ENCODE results near the gene BRD9.

The BRD9 gene

DNA sequence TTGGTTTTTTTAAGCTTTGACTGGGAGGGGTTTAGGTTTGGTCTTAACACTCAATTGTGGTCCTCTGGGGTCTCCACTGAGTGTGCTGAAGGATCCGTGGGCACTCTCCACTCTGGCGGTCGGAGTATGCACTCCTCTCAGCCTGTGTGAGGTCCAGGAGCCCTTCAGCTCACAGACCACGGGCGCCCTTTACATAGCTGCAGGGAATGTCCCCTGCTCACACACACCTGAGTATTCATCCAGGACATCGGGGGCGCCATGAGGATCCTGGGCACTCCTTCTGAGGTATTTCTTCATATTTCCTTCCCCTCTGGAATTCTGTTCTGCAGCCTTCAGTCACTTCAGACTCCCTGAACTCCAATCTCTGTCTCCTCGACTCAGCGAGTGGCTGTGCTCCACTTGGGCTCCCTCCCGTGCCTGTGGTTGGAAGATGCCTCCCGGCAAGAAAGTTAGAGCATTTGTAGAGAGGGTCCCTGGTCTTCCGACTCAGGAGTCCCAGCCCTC, 12.6 kb upstream of the BRD9 start:
- no peak for FAIRE-seq

DNA sequence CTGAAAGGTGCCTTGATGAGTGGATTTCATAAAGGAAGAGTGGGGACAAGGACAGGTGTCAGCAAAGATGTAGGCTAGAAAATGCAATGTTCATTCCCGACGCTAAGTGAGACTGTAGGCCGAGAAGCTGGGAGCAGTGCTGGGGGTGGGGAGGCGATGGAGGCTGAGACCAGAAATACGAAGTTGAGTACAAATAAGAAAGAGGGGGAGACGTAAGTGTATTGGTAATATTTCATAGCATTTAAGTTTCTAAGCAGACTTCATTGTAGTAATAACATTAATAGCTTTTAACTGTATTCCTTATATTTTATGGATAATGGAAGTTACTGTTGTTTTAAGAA, 11.1 kb upstream of the BRD9 start:
- no peak for DNase-seq (ENCODE audit: insufficient read length, low spot score)

More for the DNA sequence above, 12.6 kb upstream of the BRD9 start:
- DNase-seq (ENCODE audit: insufficient read length, low spot score) = no peak

DNA sequence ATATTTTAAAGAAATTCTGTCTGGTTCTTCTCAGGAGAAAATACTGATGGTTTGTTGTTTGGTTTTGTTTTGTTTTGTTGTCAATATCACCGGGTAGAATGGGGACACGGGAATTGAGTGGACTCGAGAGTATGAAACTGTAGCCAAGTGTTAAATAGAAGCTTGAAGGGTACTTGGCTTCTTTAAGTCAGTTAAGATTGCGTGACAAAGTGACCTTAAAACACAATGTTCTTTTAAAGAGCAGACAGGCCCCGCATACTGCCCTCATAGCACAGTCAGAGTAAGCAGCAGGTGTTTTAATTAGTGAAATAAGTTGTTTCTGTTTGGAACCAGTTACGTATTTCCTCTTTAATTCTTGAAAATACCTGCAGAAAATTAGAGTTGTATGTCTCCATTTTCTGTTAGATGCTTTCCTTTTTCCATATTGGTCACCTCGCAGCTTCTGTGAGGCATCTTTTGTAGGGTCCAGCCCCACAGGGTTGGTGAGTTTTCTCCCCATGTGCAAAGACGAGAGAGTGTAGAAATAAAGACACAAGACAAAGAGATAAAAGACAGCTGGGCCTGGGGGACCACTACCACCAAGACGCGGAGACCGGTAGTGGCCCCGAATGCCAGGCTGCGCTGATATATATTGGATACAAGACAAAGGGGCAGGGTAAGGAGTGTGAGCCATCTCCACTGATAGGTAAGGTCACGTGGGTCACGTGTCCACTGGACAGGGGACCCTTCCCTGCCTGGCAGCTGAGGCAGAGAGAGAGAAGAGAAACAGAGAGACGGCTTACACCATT, 9.7 kb upstream of the BRD9 start:
- FAIRE-seq (no peak), DNase-seq (ENCODE audit: insufficient read length, low spot score) (no peak)

More for the DNA sequence above, 11.1 kb upstream of the BRD9 start:
- FAIRE-seq = no peak

DNA sequence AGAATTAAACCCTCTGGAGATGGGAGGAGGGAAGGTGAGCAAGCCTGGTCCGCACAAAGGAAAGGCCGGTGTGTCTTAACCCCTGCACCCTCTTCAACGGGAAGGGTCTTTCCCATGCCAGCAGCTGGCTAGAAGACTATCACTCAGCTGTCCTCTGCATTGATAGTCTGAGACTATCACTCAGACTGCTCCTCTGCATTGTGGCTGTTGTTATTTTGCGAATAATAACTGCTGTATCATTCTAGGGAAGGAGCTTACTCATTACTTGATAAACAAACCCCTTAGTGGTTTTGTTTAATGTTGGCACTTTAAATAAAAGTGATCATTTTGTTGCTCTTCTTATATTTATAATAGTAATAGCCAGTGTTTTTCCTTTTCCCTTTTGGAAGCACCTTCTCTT, 8.2 kb upstream of the BRD9 start:
- no peak for FAIRE-seq
- DNase-seq (ENCODE audit: insufficient read length, low spot score) = no peak

DNA sequence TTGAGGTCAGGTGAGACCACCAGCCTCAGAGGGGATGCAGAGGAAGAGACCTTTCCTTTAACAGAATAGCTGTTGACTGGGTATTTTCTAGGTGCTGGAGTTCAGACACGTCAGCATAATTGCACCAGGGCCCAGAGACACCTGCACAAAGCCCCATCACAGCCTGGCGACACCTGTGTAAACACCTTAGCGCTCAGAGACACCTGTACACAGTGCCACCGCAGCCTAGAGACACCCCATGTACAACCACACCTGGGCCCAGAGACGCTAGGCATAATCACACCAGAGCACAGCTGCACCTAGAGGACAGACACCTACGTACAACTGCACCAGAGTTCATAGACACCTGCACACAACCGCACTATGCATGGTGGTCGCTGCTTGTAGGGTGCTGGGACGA, 1.1 kb upstream of the BRD9 start:
- FAIRE-seq (no peak), DNase-seq (ENCODE audit: insufficient read length, low spot score) (no peak)

DNA sequence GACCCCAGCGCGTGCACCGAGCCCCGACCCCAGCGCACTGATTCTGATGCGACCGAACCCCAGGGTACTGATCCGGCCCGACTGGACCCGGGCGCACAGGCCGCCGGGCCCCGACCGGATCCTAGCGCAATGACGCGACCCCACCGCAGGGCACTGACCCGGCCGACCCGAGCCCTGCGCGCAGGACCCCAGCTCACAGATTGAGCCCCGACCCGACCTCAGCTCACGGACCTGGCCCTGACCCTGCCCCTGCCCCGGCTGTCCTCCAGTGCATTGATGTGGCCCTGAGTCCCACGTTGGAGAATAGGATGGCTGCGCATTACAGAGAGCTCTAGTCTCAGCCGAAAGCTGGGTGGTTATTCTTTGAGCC, 521 bp upstream of the BRD9 start:
- DNase-seq (ENCODE audit: insufficient read length, low spot score) = no peak

DNA sequence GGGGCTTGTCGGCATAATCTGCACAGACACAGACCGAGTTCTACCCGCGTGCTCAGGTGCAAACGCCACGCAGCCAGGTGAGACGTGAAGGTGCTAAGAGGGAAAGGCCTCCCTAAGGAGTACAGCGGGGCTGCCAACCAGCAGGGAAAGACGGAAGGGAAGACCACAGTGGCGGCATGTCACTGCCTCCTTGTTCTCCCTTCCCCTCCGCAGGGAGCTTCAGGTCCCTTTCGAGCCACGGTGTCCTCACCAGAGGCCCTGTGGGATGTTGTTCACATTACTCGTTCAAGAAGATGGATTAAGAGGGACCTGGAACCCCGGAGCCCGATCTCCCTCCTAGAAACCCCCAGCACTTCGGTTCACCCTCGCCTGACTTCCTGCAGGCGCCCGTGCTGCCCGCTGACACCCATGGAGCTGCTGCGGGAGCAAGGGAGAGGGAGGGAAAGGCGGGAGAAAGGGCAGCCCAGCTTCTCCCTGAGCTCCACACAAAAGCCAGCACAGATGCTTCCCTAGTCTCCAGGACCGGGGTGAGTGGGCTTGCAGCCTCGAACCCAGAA, 686 bp downstream of the BRD9 start:
- peak; percentile 51 for DNase-seq (ENCODE audit: insufficient read length, low spot score)
- FAIRE-seq = no peak

More for the DNA sequence above, 521 bp upstream of the BRD9 start:
- FAIRE-seq = no peak

DNA sequence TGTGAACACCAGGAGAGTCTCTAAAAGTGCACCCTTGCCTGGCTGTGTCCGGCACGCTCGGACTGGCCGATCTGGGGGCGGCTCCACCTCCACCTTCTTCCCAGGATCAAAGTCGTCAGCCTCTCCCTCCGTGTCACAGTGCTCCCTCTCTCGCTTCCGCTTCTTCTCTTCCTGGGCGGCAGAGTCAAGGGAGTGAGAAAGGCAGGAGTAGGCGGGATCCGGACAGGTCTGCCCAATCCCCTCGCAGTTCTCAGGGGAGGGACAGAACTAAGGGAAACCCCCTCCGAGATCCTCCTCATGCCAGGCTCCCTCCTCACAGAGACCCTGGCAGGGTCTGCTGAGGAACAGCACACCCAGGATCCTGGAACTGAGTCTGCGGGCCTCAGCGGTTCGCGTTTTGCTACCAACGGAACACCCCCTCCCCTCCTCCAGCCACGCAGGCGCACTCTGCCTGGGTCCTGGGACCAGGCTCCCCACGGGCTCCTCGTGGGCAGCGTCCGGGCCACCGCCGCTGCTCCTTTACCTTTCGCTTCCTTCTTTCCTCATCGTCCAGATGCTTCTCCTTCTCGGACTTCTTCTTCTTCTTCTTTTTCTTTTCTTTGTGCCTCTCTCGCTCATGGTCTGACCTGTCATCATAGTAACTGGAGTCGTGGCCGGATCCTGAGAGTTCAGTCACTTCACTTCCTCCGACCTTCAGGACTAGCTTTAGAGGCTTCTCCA, 1.3 kb downstream of the BRD9 start:
- FAIRE-seq = no peak

DNA sequence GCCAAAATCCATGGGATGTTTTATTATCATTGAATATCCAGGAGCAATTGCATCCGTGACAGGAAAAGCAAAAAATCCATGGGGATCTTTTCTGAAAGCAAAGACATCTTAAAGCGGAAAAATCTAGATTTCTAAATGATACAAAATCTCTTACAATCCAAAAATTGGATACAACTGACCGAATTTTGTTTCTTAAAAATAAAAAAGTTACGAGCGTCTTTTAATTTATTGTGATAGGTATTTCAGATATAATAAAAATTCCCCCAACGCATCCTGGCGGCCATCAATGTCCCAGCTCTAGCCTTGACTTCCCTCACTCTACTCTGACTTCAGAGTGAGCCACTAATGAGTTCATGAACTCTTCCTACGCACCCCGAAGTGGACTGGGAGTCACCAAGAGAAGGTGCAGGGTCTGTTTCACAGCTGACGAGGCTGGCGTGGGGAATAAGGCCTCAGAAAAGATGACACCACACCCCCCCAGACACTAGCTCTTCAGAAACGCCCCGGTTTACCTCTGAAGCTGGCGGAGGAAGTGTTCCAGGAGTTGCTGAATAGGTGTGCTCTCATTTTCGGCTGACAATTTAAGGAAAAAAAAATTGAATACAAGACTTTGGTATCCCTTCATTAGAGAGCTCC, 3.4 kb downstream of the BRD9 start:
- no peak for FAIRE-seq

More for the DNA sequence above, 1.3 kb downstream of the BRD9 start:
- DNase-seq (ENCODE audit: insufficient read length, low spot score) = no peak

DNA sequence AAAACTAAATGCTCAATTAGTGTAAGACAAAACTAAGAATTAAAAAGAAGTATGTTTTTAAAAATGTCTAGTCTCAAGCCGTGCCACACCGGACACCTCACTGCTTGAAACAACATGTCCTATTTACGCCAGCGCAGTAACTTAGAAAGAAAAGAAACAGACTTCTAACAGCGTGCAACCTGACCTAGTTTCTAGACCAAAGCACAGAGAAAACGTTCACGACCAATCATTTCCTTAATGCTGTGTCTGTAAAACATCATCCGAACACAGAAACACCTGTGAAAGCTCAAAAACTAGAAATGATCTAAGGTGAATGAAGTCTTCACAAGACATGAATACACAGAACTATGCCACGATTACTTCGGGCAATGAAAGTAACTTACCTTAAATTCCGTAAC, 4.0 kb downstream of the BRD9 start:
- no peak for FAIRE-seq

More for the DNA sequence above, 3.4 kb downstream of the BRD9 start:
- no peak for DNase-seq (ENCODE audit: insufficient read length, low spot score)

DNA sequence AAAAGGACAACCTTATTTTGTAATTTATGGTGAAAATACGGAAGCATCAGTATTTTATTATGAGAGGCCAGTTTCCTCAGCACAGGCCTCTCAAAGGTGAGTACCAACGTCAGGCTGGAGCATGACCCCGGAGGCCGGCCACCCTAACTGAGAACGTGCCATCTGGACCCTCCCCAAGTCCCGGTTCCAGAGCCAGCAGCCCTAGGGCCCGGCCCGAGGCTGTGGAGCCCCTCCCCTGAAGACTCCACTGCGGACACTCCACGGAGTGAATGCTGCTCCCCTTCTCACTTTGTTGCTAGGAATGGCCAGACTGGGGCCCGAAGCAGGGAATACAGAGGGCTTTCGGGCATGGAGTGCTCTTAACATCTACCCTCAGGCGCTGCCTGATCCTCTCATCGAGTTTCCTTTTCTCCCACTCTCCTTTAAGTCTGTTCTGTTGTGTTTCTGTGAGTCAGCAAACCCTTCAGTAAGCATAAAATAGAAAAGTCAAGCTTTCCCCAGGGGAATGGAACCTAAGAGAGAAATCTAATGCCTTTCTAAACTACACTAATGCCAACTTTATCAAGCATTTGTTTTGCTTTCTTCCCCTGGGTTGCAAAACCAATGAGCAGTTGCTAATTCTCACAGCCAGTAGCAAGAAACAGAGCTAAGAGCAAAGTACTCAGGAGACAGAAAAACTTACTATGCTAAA, 4.5 kb downstream of the BRD9 start:
- DNase-seq (ENCODE audit: insufficient read length, low spot score) (no peak), FAIRE-seq (no peak)

More for the DNA sequence above, 4.0 kb downstream of the BRD9 start:
- no peak for DNase-seq (ENCODE audit: insufficient read length, low spot score)

DNA sequence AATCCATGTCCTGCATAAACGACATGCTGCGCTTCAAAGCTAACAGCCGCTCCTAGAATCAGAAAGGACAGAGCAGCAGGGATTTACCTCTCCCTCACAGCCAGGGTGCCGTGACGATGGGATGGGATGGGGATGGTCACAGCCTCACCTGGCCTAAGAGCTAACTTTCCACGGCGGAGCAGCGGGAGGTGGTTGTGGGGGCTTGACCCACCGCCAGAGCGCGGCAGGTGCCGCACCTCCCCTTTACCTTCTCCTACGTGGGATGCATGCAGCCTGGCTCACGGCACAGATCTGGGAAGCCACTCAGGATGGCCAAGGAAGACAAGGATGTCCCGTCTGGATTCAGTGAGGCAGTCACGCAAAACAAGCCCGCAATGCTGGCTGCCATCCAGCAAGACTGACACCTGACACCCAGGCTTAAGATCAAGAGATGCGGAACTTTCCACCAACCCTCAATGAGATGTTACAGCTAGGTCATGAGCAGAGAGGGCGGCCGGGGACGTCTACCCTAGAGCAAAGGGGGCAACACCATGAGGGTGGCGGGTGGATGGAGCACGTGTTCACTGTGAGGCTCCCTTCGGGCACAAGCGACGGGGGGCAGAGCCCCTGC, 5.8 kb downstream of the BRD9 start:
- FAIRE-seq = peak; percentile 9
- DNase-seq (ENCODE audit: insufficient read length, low spot score) = no peak

DNA sequence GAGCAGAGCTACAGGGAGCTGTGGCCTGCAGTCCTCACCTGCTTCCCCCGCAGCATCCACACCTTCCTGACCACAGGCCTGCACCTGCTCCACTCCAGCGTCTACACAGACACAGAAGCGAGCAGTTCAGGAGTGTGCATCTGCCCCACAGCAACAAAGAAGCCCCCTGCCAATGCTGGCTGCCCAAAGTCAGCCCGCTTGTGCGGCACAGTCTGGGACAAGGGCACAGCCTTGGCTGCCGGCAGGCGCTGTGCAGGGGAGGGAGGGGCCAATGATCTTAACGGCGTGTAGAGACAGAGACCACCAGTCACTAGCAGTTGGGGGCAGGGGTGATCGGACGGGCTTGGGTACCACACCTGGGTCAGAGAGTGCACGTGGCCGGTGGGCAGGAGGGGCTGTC, 6.6 kb downstream of the BRD9 start:
- FAIRE-seq = no peak
- DNase-seq (ENCODE audit: insufficient read length, low spot score) = no peak

DNA sequence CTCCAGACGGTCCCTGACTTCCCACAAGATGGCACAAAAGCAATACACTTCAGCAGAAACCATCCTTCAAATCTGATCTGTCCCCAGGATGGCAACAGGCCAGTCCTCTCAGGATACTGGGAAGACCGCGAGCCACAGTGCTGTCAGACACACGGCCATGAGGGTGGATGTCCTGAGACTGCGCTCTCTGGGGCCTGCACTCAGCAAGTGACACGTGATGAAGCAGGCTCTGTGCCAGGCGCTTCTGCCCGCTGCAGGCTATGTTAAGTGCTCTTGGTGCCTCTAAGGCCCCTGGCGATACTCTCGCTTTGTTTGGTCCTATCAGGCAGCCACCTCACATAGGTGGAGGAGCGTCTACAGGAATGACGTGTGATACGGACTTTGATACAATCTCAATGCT, 7.1 kb downstream of the BRD9 start:
- no peak for DNase-seq (ENCODE audit: insufficient read length, low spot score)
- FAIRE-seq = no peak

DNA sequence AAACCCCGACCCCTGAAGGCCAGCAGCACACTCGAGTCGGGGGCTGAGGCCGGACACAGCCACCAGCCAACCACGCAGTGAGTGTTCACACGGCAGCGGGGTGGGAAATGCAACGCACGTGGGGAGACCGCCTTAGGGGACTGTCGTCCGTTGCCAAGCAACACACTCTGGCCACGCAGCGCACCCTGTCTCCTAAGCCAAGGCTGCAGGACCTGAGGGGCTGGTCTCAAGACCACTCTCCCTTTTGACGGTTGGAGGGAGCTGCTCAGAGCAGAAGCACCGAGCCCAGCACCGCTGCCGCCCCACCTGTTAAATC, 7.5 kb downstream of the BRD9 start:
- DNase-seq (ENCODE audit: insufficient read length, low spot score) (no peak), FAIRE-seq (no peak)

DNA sequence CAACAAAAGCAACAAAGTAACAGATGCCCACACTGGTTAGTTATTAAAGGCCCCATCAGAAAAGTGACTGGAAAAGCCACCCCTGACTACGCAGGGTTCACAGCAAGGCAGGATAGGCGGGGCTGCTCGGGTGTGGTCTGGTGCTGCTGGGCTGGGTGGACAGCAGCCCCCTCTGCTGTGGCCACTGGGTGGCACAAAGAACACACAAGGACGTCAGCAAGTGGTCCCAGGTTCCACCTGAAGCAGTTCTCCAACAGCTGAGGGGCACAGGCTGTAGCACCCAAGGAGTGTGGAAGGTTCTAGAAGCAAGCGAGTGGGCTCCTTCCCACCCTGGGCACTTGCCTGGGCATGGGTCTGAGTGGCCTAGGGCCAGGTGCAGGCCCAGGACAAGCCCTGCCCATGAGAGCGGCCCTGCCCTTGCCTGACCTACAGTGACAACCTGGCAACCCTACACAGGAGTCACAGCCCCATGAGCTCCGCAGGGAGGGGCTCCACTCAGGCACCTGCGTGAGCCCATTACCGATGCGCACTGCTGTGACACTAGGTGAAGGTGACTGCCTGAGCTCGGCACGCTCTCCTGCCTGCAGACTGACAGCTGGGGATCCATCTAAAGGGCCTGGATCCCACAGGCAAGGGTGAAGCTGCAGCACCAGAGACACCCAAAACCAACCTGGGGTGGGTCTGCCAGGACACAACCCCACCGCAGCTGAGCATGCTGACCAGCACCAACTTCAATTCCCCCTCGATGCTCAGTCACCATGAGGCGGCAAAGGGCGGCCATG, 8.1 kb downstream of the BRD9 start:
- FAIRE-seq = peak; percentile 64
- no peak for DNase-seq (ENCODE audit: insufficient read length, low spot score)

DNA sequence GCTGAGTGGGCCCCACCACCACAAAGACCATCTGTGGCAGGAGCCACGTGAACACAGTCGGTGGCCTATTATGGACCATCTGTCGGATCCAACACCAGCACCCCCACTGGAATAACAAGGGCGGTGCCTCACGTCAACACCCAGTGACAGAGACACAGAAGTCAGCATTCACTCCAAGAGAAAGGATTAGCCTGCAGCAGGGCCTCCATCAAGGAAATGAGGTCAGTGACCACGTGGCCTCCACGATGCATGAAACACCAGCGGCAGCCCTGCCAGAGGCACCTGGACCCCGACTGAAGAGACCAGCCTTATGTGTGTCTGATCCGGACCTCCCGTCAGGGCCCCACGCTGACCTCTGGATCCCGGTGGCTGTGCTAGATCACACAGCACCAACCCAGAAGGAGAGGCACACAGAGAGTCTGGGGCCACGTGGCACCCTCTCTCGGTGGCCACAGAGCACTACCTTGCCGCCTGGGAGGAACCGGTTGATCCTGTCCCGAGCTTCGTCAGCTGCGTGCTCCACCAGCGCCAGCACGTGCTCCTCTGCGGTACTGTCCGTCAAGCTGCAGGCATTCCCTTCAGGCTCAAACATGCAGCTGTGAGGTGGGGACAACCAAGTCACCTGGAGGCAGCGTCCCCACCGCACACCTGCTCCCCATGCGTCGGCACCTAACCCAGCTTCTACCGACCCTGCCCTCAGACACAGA, 9.0 kb downstream of the BRD9 start:
- DNase-seq (ENCODE audit: insufficient read length, low spot score) (no peak), FAIRE-seq (no peak)

DNA sequence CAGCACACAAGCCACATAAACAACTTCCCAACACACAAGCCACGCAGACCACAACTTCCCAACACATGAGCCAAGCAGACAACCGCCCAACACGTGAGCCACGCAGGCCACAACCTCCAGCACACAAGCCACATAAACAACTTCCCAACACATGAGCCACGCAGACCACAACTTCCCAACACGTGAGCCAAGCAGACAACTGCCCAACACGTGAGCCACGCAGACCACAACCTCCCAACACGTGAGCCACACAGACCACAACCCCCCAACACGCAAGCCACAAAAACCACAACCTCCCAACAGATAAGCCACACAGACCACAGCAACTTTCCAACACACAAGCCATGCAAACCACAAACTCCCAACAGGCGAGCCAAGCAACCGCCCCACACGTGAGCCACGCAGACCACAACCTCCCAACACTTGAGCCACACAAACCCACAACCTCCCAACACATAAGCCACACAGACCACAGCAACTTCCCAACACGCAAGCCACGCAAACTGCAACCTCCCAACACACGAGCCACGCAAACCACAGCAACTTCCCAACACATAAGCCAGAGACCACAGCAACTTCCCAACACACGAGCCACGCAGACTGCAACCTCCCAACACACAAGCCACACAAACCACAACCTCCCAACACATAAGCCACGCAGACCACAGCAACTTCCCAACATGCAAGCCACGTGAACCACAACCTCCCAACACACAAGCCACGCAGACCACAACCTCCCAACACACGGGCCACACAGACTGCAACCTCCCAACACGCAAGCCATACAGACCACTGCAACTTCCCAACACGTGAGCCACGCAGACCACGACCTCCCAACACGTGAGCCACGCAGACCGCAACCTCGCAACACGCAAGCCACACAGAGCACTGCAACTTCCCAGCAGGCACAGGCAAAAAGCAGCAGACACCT, 10.1 kb downstream of the BRD9 start:
- FAIRE-seq (peak; percentile 51), DNase-seq (ENCODE audit: insufficient read length, low spot score) (no peak)
